Transverse colon (tissue), 4 donors: ENCODE data around the gene UBE2E2.

Experiments
- CTCF ChIP-seq, 5 experiments: fragments of 200-600 bp in 3 of 5; fragments of 450-650 bp in 2 of 5; sonication (generic) in 3 of 5; IDR thresholded peaks; 1 replicate in 2 of 5; 2 replicates in 3 of 5; pipeline ENCODE4 v1.5.1; 2016 to 2017; ENCODE audit warnings: antibody characterized with exemption in 5 of 5, inconsistent platforms in 3 of 5, mild to moderate bottlenecking in 2 of 5, moderate library complexity in 1 of 5
- EP300 ChIP-seq: sonication (generic); formaldehyde crosslinking; IDR thresholded peaks from one replicate; pipeline ENCODE4 v1.6.1; 2017; ENCODE audit warnings: antibody characterized with exemption, low read depth
- POLR2A ChIP-seq: fragments of 450-650 bp; IDR thresholded peaks from one replicate; pipeline ENCODE4 v1.6.1; 2016; ENCODE audit warnings: antibody characterized with exemption, mild to moderate bottlenecking, moderate library complexity
- POLR2AphosphoS5 ChIP-seq, 3 donors: sonication (generic); formaldehyde crosslinking; IDR thresholded peaks; one replicate each; pipeline ENCODE4 v1.6.1; 2016; ENCODE audit warnings: antibody characterized with exemption in 3 of 3

GRCh38 chr3:23235264-23235663, 32.1 kb downstream of the UBE2E2 start:
- TF ChIP-seq POLR2AphosphoS5 (IDR thresholded peaks at IDR 0.05) (no peak), CTCF (IDR thresholded peaks at IDR 0.05) (no peak), EP300 (no peak), POLR2A (no peak)
